ACC112 (cell line): Measurements from ENCODE around the gene ITM2C.

Experiments used
- H2AFZ ChIP-seq: fragments of 200-600 bp; sonication (generic); one replicate; pipeline ENCODE4 v1.6.0; 2017; ENCODE audit warnings: antibody characterized with exemption, low read length; ENCODE audit not compliant: unreplicated experiment
- H3K27ac ChIP-seq: fragments of 200-600 bp; sonication (generic); 2 replicates; pipeline ENCODE4 v1.5.1; 2014; ENCODE audit warnings: low read depth, mild to moderate bottlenecking, antibody characterized with exemption, low read length, moderate library complexity
- H3K27me3 ChIP-seq: fragments of 200-600 bp; sonication (generic); 2 replicates; pipeline ENCODE4 v1.6.1; 2014; ENCODE audit warnings: mild to moderate bottlenecking, antibody characterized with exemption, low read length, moderate library complexity, mixed read lengths; ENCODE audit not compliant: insufficient read depth
- H3K36me3 ChIP-seq: fragments of 200-600 bp; sonication (generic); 2 replicates; pipeline ENCODE4 v1.6.1; 2016; ENCODE audit warnings: mild to moderate bottlenecking, antibody characterized with exemption, low read length, moderate library complexity, mixed read lengths; ENCODE audit not compliant: insufficient read depth
- H3K4me1 ChIP-seq: fragments of 200-600 bp; sonication (generic); one replicate; pipeline ENCODE4 v1.6.1; 2016; ENCODE audit warnings: low read length, mixed read lengths; ENCODE audit not compliant: insufficient read depth, unreplicated experiment, control insufficient read depth
- H3K4me3 ChIP-seq: fragments of 200-600 bp; sonication (generic); 2 replicates; pipeline ENCODE4 v1.5.1; 2014; ENCODE audit warnings: mild to moderate bottlenecking, low read depth, low read length
- H3K79me2 ChIP-seq: fragments of 200-600 bp; sonication (generic); one replicate; pipeline ENCODE4 v1.6.0; 2016; ENCODE audit warnings: low read length; ENCODE audit not compliant: control insufficient read depth, unreplicated experiment, insufficient read depth

Gene ITM2C

GRCh38 chr2:230885463-230886130 lies 20.9 kb downstream of the ITM2C start:
- H3K27ac ChIP-seq = no peak overlapping the region
- H3K4me1 ChIP-seq = no peaks in the 10 kb centered on the region
- peaks cover 19% of the 10 kb centered on the region for H3K27me3 ChIP-seq
- H3K79me2 ChIP-seq = no peaks in the 10 kb centered on the region
- no peaks in the 10 kb centered on the region for H3K36me3 ChIP-seq
- no peak overlapping the region for H2AFZ ChIP-seq
- no peak overlapping the region for H3K4me3 ChIP-seq

DNA sequence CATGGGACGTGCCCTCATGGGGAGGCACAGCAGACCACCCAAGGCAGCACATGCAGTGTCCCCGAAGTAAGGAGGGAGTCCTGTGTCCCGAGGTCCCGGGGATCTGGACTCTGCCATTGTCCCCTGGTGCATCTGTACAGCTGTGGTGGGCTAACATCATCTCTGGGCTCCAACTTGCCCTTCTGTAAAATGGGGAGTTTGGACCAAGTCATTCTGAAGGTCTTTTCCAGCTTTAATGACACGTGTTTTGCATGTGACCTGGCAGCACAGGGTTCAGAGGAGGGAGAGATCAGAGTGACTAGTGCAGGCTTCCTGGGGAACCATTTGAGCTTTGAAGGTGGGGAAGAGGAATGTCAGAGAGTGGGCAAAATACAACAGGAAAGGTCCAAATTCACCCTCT lies 21.5 kb downstream of the ITM2C start:
- Histone ChIP-seq H3K4me3 (no peak overlapping the region), H3K79me2 (no peaks in the 10 kb centered on the region), H3K36me3 (no peaks in the 10 kb centered on the region), H3K4me1 (no peaks in the 10 kb centered on the region), H3K27ac (no peak overlapping the region), H2AFZ (no peak overlapping the region), H3K27me3 (peaks cover 24% of the 10 kb centered on the region)

DNA sequence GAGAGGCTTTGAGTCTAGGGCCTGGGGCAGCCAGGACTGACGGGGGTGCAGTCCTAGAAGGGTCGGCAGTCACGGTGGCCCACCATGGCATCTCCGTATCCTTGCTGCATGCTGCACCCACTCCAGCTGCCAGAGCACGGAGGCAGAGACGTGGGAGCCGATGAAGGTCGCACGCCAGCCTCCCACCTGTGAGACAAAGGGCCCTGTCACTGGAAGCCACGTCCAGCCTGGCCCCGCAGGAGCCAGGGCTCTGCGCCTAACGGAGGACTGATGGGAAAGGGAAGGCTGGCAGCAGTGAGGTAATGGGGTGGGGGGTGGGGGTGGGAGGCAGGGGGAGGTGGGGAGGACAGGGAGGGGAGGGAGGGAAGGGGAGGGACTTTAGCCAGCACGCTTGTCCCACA lies 21.9 kb downstream of the ITM2C start:
- Histone ChIP-seq H3K27me3 (peaks cover 26% of the 10 kb centered on the region), H3K36me3 (no peaks in the 10 kb centered on the region), H3K4me1 (no peaks in the 10 kb centered on the region), H2AFZ (no peak overlapping the region), H3K4me3 (no peak overlapping the region), H3K79me2 (no peaks in the 10 kb centered on the region), H3K27ac (no peak overlapping the region)

GRCh38 chr2:230887342-230887741 lies 22.6 kb downstream of the ITM2C start:
- Histone ChIP-seq H3K27ac (no peak overlapping the region), H3K27me3 (peaks cover 33% of the 10 kb centered on the region), H3K36me3 (no peaks in the 10 kb centered on the region), H3K79me2 (no peaks in the 10 kb centered on the region), H3K4me3 (no peak overlapping the region), H3K4me1 (no peaks in the 10 kb centered on the region), H2AFZ (no peak overlapping the region)

DNA sequence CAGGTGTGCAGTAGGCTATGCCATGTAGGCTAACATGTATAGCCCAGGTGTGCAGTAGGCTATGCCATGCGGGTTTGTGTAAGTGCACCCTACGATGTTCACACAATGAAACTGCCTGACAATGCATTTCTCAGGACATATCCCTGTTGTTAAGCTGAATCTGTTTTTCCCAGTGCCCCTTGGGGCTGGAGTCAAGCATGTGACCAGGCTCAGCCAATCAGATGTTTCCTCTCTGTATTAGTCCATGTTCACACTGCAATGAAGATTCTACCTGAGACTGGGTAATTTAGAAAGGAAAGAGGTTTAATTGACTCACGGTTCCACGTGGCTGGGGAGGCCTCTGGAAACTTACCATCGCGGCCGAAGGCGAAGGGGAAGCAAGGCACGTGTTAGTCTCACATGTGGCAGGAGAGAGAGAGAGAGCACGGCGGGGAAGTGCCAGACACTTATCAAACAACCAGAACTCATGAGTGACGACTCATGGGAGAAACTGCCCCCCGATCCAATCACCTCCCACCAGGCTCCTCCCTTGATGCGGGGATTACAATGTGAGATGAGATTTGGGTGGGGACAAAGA lies 24.2 kb downstream of the ITM2C start:
- no peak overlapping the region for H3K4me3 ChIP-seq
- H3K4me1 ChIP-seq = no peaks in the 10 kb centered on the region
- no peaks in the 10 kb centered on the region for H3K36me3 ChIP-seq
- H3K27ac ChIP-seq = no peak overlapping the region
- no peaks in the 10 kb centered on the region for H3K79me2 ChIP-seq
- no peak overlapping the region for H2AFZ ChIP-seq
- peaks cover 47% of the 10 kb centered on the region for H3K27me3 ChIP-seq

DNA sequence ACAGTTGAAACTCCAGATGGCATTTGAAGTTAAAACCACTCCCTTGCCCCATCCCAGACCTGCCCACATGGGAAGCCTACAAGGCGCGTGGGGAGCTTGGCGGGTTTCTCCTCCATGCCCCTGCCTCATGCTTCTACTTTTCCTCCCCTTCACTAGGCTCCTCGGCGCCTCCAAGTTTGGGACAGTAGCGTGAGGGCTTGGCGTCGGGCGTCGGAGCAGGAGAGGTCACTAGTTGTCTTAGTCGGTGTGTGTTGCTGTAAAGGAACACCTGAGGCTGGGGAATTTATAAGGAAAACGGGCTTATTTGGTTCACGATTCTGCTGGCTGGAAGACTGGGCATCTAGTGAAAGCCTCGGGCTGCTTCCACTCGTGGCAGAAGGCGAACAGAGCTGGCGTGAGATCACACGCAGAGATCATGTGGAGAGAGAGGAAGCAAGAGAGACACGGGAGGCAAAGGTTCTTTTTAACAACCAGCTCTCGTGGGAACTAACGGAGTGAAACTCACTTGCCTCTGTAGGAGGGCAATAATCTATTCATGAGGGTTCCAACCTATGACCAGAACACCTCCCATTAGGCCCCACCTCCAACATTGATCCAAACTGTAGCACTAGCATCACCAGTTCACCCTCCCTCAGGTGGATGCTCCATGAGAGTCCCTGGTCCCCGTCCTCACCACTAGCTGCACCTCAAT lies 25.3 kb downstream of the ITM2C start:
- no peaks in the 10 kb centered on the region for H3K4me1 ChIP-seq
- H3K27me3 ChIP-seq = peaks cover 55% of the 10 kb centered on the region
- no peaks in the 10 kb centered on the region for H3K36me3 ChIP-seq
- no peak overlapping the region for H3K4me3 ChIP-seq
- H3K27ac ChIP-seq = no peak overlapping the region
- no peaks in the 10 kb centered on the region for H3K79me2 ChIP-seq
- no peak overlapping the region for H2AFZ ChIP-seq

GRCh38 chr2:230890646-230891045 lies 25.9 kb downstream of the ITM2C start:
- no peak overlapping the region for H2AFZ ChIP-seq
- H3K4me3 ChIP-seq = no peak overlapping the region
- H3K4me1 ChIP-seq = no peaks in the 10 kb centered on the region
- H3K36me3 ChIP-seq = no peaks in the 10 kb centered on the region
- H3K79me2 ChIP-seq = no peaks in the 10 kb centered on the region
- H3K27me3 ChIP-seq = peaks cover 60% of the 10 kb centered on the region
- H3K27ac ChIP-seq = no peak overlapping the region

GRCh38 chr2:230891064-230891463 lies 26.3 kb downstream of the ITM2C start:
- H3K4me1 ChIP-seq = no peaks in the 10 kb centered on the region
- no peaks in the 10 kb centered on the region for H3K79me2 ChIP-seq
- no peak overlapping the region for H2AFZ ChIP-seq
- H3K27me3 ChIP-seq = peaks cover 64% of the 10 kb centered on the region
- H3K27ac ChIP-seq = no peak overlapping the region
- no peak overlapping the region for H3K4me3 ChIP-seq
- no peaks in the 10 kb centered on the region for H3K36me3 ChIP-seq

GRCh38 chr2:230891509-230891908 lies 26.8 kb downstream of the ITM2C start:
- H3K4me3 ChIP-seq = no peak overlapping the region
- H3K27me3 ChIP-seq = peaks cover 68% of the 10 kb centered on the region
- no peak overlapping the region for H2AFZ ChIP-seq
- H3K27ac ChIP-seq = no peak overlapping the region
- no peaks in the 10 kb centered on the region for H3K79me2 ChIP-seq
- no peaks in the 10 kb centered on the region for H3K36me3 ChIP-seq
- H3K4me1 ChIP-seq = no peaks in the 10 kb centered on the region

DNA sequence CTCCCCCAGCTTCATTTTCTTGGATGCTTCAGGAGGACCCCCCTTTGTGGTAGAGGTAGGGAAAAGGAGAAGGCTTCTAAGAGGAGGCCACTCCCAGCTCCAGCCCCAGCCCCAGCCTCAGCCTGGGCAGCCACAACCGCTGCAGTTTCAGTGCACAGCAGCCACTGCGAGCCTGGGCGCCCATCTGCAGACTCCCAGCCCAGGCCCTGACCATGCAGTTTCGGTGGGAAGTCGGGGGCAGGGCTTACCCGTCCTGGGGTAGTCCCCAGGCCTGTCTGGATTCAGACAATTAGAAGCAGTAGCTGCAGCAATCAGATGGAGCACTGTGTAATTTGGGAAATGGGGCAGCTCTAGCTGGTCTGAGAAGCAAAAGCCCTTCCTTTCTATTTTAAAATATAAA lies 28.6 kb downstream of the ITM2C start:
- no peaks in the 10 kb centered on the region for H3K36me3 ChIP-seq
- no peak overlapping the region for H2AFZ ChIP-seq
- H3K27ac ChIP-seq = no peak overlapping the region
- no peaks in the 10 kb centered on the region for H3K79me2 ChIP-seq
- no peaks in the 10 kb centered on the region for H3K4me1 ChIP-seq
- H3K27me3 ChIP-seq = peaks cover 84% of the 10 kb centered on the region
- no peak overlapping the region for H3K4me3 ChIP-seq
